ENCODE measurements around the gene CEMIP.
A peak's percentile ranks its signal among the peaks of the same experiment; 100 is the strongest.

CEMIP gene

DNA sequence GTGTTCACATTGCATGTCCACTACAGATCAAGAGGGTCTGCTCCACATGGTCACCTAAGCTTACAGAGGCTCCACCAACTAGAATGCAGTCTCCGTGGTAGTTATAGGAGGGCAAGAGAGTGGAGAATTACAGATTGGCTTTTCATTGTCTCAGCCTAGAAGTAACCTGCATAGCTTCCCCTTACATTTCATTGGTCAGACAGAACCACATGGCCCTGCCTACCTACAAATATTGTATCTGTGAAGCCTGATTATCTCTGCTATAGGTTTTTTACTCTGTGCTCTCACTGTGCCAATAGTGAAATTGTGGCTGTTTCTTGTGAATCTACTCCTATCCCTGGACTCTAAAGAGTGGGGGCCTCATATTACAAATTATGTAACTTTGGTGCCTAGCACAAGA lies 219.1 kb downstream of the CEMIP start:
- TF ChIP-seq, protein P1, sequence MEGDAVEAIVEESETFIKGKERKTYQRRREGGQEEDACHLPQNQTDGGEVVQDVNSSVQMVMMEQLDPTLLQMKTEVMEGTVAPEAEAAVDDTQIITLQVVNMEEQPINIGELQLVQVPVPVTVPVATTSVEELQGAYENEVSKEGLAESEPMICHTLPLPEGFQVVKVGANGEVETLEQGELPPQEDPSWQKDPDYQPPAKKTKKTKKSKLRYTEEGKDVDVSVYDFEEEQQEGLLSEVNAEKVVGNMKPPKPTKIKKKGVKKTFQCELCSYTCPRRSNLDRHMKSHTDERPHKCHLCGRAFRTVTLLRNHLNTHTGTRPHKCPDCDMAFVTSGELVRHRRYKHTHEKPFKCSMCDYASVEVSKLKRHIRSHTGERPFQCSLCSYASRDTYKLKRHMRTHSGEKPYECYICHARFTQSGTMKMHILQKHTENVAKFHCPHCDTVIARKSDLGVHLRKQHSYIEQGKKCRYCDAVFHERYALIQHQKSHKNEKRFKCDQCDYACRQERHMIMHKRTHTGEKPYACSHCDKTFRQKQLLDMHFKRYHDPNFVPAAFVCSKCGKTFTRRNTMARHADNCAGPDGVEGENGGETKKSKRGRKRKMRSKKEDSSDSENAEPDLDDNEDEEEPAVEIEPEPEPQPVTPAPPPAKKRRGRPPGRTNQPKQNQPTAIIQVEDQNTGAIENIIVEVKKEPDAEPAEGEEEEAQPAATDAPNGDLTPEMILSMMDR (IDR thresholded peaks at IDR 0.05), result no peak
- Histone ChIP-seq H3K27ac (no peak overlapping the region), H3K36me3 (peaks cover 6 to 9% (median 7%) of the 10 kb centered on the region in 3 donors), H3K4me3 (no peak overlapping the region), H3K9me3 (no peaks in the 10 kb centered on the region), H3K27me3 (no peaks in the 10 kb centered on the region), H3K4me1 (peaks cover 0 to 18% (median 11%) of the 10 kb centered on the region in 4 donors)
- intact Hi-C loops (cut with DNase I; ENCODE audit: low total_unique reads), result no loop called here
- no peak for DNase-seq

DNA sequence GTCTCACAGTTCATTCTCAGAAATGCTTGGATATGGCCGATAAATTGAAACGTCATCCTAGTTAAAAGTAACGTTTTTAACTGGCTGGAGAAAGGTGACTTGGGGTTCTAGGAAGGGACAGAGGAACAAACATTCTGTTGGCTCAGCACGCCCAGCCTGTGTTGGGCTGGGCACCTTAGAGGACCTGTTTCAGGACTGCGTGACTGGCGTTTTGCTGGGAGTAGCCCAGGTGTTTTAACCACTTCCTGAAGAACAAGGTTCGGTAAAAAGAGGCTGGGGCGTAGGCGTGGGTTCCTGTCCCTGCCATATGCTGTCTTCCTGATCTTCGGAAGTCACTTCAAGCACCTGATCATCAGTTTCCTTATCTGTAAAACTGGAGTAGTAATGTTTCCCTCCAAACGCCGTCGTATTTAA lies 220.5 kb downstream of the CEMIP start:
- intact Hi-C loops (cut with DNase I; ENCODE audit: low total_unique reads), result no loop called here
- DNase-seq, result no peak

DNA sequence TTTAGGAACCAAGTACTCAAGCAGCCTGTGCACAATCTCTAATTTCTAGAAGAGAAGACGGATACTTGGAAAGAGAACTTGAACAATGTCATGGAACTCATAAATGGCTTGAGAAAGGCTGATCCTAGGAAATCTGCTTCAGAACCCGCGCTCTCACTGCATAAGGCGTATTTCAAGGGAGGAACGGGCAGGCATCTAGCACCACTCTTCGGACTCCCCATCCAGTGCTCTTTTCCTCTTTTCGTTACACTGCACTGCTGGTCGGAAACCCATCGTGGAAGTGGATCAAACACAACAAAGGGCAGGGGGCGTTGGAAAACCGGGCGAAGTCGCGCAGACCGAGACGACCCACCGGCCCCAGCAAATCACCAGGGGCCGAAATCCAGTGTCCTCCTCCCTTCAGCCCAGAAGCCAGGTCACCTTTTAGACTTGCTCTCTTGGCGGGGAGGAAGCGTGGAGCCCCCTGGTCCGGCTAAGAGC lies 221.0 kb downstream of the CEMIP start:
- intact Hi-C loops (cut with DNase I; ENCODE audit: low total_unique reads), result no loop called here
- DNase-seq, result no peak
- TF ChIP-seq, protein P1 (IDR thresholded peaks at IDR 0.05), result no peak

More for the DNA sequence above, 220.5 kb downstream of the CEMIP start:
- H3K36me3 ChIP-seq, result peaks cover 8 to 11% (median 10%) of the 10 kb centered on the region in 3 donors
- peak overlapping the region in 1 of 2 donors; percentile 92 for H3K27ac ChIP-seq
- peaks cover 0 to 29% (median 25%) of the 10 kb centered on the region in 4 donors for H3K4me1 ChIP-seq
- no peaks in the 10 kb centered on the region for H3K27me3 ChIP-seq
- H3K4me3 ChIP-seq, result peak overlapping the region in 1 of 2 donors; percentile 65
- TF ChIP-seq, protein P1 (IDR thresholded peaks at IDR 0.05), result no peak
- H3K9me3 ChIP-seq, result no peaks in the 10 kb centered on the region

DNA sequence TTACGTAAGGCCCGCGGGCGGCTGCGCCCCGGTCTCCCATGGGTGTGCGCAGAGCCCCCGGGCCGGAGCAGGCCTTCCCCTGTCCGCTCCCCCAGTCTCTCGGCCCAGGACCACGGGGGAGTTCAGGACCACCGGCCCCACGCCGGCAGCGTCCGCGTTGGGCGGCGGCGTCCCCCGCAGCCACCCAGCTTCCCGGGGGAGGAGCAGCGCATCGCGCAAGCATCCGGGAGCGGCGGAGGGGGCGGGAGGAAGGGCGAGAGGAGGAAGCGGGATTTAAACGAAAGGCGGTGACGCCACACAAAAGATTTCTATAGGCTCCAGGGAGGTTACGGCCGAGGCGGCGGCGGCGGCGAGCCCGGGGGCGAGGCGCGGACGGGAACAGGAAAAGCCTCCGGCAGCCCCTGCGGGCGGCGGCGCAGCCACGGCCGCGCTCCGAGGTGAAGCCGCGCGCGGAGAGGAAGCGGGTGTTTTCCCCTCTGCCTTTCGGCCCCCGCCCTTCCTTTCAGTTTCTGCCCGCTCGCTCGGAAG lies 221.5 kb downstream of the CEMIP start, which contains the start of gene TLNRD1:
Gene TLNRD1, plus strand, starts transcription at position 300 of the 528 bp plus-strand sequence. CDS start 1,349 bp downstream, outside the sequence.
- peak; percentile 87 to 94 for DNase-seq
- H3K4me3 ChIP-seq, result peak within 1 kb of the TSS; percentile 65 to 92
- H3K36me3 ChIP-seq, result peaks cover 8 to 11% (median 10%) of the 10 kb centered on the region in 3 donors
- intact Hi-C loops (cut with DNase I; ENCODE audit: low total_unique reads), result no loop called here
- no peaks in the 10 kb centered on the region for H3K9me3 ChIP-seq
- TF ChIP-seq, protein P1 (IDR thresholded peaks at IDR 0.05), result no peak
- H3K4me1 ChIP-seq, result peaks cover 0 to 33% (median 30%) of the 10 kb centered on the region in 4 donors
- peak within 1 kb of the TSS; percentile 84 to 92 for H3K27ac ChIP-seq
- no peaks in the 10 kb centered on the region for H3K27me3 ChIP-seq

More for the DNA sequence above, 221.0 kb downstream of the CEMIP start:
- H3K36me3 ChIP-seq, result peaks cover 8 to 11% (median 10%) of the 10 kb centered on the region in 3 donors
- no peaks in the 10 kb centered on the region for H3K9me3 ChIP-seq
- H3K4me3 ChIP-seq, result peak overlapping the region; percentile 65 to 92
- H3K4me1 ChIP-seq, result peaks cover 0 to 30% (median 29%) of the 10 kb centered on the region in 4 donors
- H3K27me3 ChIP-seq, result no peaks in the 10 kb centered on the region
- peak overlapping the region; percentile 84 to 92 for H3K27ac ChIP-seq

Measured in tibial artery (tissue), 4 donors.